Lung (tissue), 12 donors: Measurements from ENCODE around the gene NDUFAF3. TPM values are rescaled to one million over a fixed set of nuclear protein-coding genes. Genes with fewer than 3 reads are reported as not detected.
A peak's percentile ranks its signal among the peaks of the same experiment; 100 is the strongest.

Source experiments
- ATAC-seq: fragments of 200-7000 bp; cut with Tn5 transposase; one replicate; pipeline ENCODE4 v1.9.1; 2020; ENCODE audit warnings: moderate number of reproducible peaks; ENCODE audit not compliant: insufficient read depth, low FRiP score
- DNase-seq, 3 donors: peaks; one replicate each; pipeline ENCODE4 v3.0.0-alpha.2; 2013 to 2017
- H3K27ac ChIP-seq, 2 donors: one replicate each; pipeline ENCODE4 v1.5.1; 2013; ENCODE audit warnings: mild to moderate bottlenecking in 2 of 2, moderate library complexity in 2 of 2, control low read depth in 1 of 2, inconsistent platforms in 1 of 2, low read depth in 1 of 2, low read length in 1 of 2
- H3K27me3 ChIP-seq, 3 donors: one replicate each; pipeline ENCODE4 v1.5.1; 2013; ENCODE audit warnings: low read length in 2 of 3; ENCODE audit not compliant: control insufficient read depth in 3 of 3, insufficient read depth in 3 of 3
- H3K36me3 ChIP-seq, 4 donors: one replicate each; pipeline ENCODE4 v1.5.1; 2013; ENCODE audit warnings: low read length in 4 of 4, mild to moderate bottlenecking in 1 of 4, moderate library complexity in 1 of 4; ENCODE audit not compliant: control insufficient read depth in 4 of 4, insufficient read depth in 4 of 4
- H3K4me1 ChIP-seq, 5 donors: one replicate each; pipeline ENCODE4 v1.5.1; 2013; ENCODE audit warnings: low read length in 5 of 5, mild to moderate bottlenecking in 2 of 5, moderate library complexity in 1 of 5; ENCODE audit not compliant: control insufficient read depth in 5 of 5, insufficient read depth in 5 of 5
- H3K4me3 ChIP-seq: one replicate; pipeline ENCODE4 v1.5.1; 2013; ENCODE audit warnings: mild to moderate bottlenecking, control low read depth, moderate library complexity
- H3K9ac ChIP-seq, 2 donors: one replicate each; pipeline ENCODE4 v1.5.1; 2013; ENCODE audit warnings: low read length in 2 of 2, control low read depth in 1 of 2; ENCODE audit not compliant: insufficient read depth in 1 of 2
- H3K9me3 ChIP-seq, 4 donors: one replicate each; pipeline ENCODE4 v1.5.1; 2013; ENCODE audit warnings: low read length in 3 of 4, mild to moderate bottlenecking in 1 of 4, moderate library complexity in 1 of 4; ENCODE audit not compliant: control insufficient read depth in 4 of 4, insufficient read depth in 3 of 4
- WGBS, 2 donors: extraction: QIAGEN DNeasy Blood & Tissue Kit; methylation state at CpG; one replicate each; pipeline ENCODE4 v1.1.7; 2013; 5-methylcytosine and 5-hydroxymethylcytosine counted together
- polyA plus RNA-seq, 2 donors: library from polyadenylated mRNA; stranded (reverse); fragments of 200-250 nt; gene quantifications; one replicate each; pipeline ENCODE4 v1.2.1, GENCODE V29; 2013
- total RNA-seq, 2 donors: library from RNA; depleted of rRNA in 1 of 2; stranded (reverse); fragments of >200 nt in 1 of 2; gene quantifications; one replicate each; pipeline ENCODE4 v1.2.1, GENCODE V29; 2014 to 2021
- TF ChIP-seq, protein P1 (sequence below): IDR thresholded peaks from 2 replicates; pipeline ENCODE4 v1.5.1; 2012; ENCODE audit warnings: mild to moderate bottlenecking; ENCODE audit errors: control extremely low read depth, extremely low read depth
- donor health status: control.
- donor health status: control.
- donor health status: Bipolar disorder and iron deficiency.
- donor health status: healthy.
- donor health status: DM: yes; HTN: yes; CAD: no.

NDUFAF3 gene
- total and polyA plus RNA-seq, 4 donors = 49.9 to 143 (median 110) TPM

DNA sequence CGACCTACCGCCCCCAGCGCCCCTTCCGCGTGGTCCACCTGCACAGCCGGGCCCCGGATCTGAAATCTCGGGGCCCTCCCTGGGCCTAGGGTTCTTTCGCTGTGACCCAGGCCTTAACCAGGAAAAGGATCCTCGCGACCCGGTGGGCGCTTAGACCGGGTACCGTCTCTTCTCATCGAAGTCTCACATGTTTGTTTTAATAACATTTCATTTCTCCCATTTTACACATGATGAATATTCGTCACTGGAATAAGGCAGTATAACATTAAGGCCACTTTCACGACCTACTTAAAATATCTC is 3.3 kb upstream of the NDUFAF3 start:
- Histone ChIP-seq H3K4me3 (peak overlapping the region; percentile 85), H3K27ac (peak overlapping the region; percentile 71 to 90), H3K36me3 (peaks cover 9 to 27% (median 22%) of the 10 kb centered on the region in 4 donors), H3K9ac (peak overlapping the region; percentile 11 to 48), H3K9me3 (no peaks in the 10 kb centered on the region), H3K4me1 (peaks cover 6 to 33% (median 12%) of the 10 kb centered on the region in 5 donors), H3K27me3 (no peaks in the 10 kb centered on the region)
- WGBS, 2 donors = 2% methylated on average over 18 of the region's 18 CpGs
- TF ChIP-seq, protein P1, sequence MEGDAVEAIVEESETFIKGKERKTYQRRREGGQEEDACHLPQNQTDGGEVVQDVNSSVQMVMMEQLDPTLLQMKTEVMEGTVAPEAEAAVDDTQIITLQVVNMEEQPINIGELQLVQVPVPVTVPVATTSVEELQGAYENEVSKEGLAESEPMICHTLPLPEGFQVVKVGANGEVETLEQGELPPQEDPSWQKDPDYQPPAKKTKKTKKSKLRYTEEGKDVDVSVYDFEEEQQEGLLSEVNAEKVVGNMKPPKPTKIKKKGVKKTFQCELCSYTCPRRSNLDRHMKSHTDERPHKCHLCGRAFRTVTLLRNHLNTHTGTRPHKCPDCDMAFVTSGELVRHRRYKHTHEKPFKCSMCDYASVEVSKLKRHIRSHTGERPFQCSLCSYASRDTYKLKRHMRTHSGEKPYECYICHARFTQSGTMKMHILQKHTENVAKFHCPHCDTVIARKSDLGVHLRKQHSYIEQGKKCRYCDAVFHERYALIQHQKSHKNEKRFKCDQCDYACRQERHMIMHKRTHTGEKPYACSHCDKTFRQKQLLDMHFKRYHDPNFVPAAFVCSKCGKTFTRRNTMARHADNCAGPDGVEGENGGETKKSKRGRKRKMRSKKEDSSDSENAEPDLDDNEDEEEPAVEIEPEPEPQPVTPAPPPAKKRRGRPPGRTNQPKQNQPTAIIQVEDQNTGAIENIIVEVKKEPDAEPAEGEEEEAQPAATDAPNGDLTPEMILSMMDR = no peak
- DNase-seq (no peak), ATAC-seq (no peak)

DNA sequence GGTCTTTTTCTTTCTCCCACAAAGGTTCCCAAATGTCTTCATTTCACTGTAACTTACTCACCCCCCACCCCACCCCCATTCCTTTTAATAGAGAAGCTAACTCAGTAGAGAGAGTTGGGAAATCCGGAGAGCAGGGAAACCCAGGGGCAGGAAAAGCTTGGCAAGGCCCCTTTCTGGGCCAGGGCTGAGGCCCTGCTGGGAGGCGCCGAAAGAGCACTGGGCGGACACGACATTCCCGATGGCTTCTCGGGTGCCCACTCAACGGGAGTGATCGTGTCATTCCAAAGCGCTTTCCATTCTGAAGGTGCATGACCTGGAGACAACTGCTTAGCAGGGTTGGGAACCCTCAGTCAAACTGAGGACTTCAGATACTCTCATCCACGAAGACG is 2.0 kb upstream of the NDUFAF3 start:
- 26 to 34% methylated on average over 12 of the region's 12 CpGs for WGBS, 2 donors
- no peaks in the 10 kb centered on the region for H3K27me3 ChIP-seq
- H3K27ac ChIP-seq = peak overlapping the region in 1 of 2 donors; percentile 93
- H3K36me3 ChIP-seq = peaks cover 7 to 37% (median 28%) of the 10 kb centered on the region in 4 donors
- ATAC-seq = no peak
- no peak overlapping the region for H3K4me3 ChIP-seq
- TF ChIP-seq, protein P1 = no peak
- peak overlapping the region in 1 of 2 donors; percentile 74 for H3K9ac ChIP-seq
- peaks cover 6 to 33% (median 12%) of the 10 kb centered on the region in 5 donors for H3K4me1 ChIP-seq
- no peak for DNase-seq
- H3K9me3 ChIP-seq = no peaks in the 10 kb centered on the region

DNA sequence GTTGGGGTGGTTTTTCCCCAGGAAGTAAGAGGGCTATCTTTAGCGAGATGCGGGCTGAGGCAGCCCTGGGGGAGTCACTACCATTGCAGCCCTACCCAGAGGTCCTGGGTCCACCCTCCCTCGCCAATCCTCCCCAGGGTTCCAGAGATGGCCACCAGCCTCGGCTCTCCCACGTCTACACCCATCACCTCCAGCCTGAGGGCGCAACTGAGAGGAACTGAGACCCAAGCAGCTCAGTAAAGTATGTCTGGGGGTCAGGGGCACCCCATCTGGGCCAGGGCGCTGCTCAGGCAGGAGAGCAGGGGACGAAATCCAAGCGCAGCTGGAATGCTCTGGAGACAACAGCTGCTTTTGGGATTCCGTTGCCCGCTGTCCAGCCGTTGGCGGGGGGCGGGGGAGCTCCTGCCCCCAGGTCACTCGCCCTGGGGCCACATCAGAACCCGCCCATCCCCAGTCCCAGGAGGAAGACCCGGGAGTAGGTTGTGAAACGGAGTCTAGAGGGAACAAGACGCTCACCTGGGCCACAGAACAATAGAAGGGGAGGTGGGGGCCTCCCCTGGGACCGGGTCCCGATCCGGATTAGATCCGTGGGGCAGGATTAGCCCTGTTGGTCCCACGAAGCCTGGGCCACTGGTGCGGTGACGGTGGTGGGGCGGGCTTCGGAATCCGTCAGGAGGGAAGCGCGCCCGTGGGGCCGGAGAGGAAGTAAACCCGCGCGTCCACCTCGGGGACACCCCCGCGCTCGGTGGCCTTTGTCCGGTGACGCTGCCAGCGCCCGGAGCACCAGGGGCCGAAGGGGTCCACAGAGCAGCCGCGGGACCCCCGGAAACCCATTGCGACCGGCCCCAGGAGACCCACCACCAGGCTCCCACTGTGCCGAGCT is 1.4 kb upstream of the NDUFAF3 start:
- Histone ChIP-seq H3K9ac (peak overlapping the region; percentile 58 to 74), H3K27ac (peak overlapping the region; percentile 93 to 94), H3K9me3 (no peaks in the 10 kb centered on the region), H3K27me3 (no peaks in the 10 kb centered on the region), H3K4me3 (peak overlapping the region; percentile 54), H3K36me3 (peaks cover 6 to 36% (median 29%) of the 10 kb centered on the region in 4 donors), H3K4me1 (peaks cover 6 to 33% (median 12%) of the 10 kb centered on the region in 5 donors)
- 1% methylated on average over 40 to 51 of the region's 51 CpGs for WGBS, 2 donors
- peak; percentile 38 to 45 (median 42) for DNase-seq
- no peak for ATAC-seq
- TF ChIP-seq, protein P1 = no peak
